ENCODE data around the gene PLA2G4F.

Gene PLA2G4F

DNA sequence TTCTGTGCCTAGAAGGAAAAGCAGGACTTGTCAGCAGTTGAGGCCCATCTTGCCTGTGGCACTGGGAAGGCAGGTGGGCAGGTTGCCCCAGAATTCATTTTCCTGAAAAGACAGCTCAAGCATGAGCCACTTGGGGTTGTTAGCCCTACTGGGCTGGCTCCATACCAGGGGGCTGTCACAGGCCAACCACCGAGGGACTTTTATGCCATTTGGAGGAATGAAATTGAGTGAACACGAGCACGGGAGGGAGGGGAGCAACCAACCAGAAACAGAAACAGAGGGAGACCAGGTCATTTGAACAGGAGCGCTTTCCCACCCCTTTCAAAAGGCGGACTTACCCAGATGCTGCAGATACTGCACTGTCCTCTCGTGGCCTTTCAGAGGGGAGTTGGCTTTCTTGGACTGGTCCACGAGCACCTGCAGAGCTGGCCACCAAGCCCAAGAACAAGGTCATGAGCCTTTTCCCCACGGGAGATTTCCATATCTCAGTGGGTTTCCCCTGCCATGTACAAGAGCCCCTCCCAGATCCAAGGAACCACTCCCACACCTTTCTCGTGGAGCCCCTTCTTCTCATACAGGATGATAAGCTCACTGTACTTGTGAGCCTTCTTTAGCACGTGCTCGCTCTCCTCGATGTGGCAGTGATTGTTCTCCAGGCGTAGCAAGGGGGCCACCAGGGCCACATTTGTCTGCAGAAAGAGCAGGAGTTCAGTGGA is 9.9 kb upstream of the PLA2G4F start:
- TF ChIP-seq CTCF (IDR thresholded peaks at IDR 0.05) = no peak
- no peak for DNase-seq (ENCODE audit: low spot score)
- no peak overlapping the region for H3K4me3 ChIP-seq

DNA sequence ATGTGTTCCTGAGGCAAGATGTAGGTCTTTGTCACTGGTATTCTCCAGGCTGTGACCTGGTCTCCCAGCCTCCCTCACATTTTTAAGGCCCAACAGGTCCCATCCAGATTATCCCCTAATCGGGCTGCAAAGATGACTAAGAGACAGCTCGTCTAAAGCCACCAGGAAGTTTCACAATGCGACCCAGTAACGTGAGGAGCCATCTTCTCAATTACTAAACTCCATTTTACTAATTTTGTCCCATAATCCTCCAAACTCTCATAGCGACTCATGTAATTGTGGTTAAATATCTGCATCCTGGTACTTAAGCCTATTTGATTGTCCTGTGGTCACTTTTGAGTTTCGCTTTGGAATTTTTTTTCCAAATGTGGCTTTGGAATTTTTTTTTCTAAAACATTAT is 8.7 kb upstream of the PLA2G4F start:
- Histone ChIP-seq H3K27ac (no peak overlapping the region), H3K4me3 (no peak overlapping the region)
- DNase-seq (ENCODE audit: low spot score) = no peak
- no peak for TF ChIP-seq CTCF (IDR thresholded peaks at IDR 0.05)

More for the DNA sequence above, 9.9 kb upstream of the PLA2G4F start:
- H3K27ac ChIP-seq = no peak overlapping the region

GRCh38 chr15:42163947-42164550 is 7.6 kb upstream of the PLA2G4F start:
- TF ChIP-seq CTCF (IDR thresholded peaks at IDR 0.05) = no peak
- no peak overlapping the region for H3K4me3 ChIP-seq
- DNase-seq (ENCODE audit: low spot score) = no peak
- H3K27ac ChIP-seq = no peak overlapping the region

DNA sequence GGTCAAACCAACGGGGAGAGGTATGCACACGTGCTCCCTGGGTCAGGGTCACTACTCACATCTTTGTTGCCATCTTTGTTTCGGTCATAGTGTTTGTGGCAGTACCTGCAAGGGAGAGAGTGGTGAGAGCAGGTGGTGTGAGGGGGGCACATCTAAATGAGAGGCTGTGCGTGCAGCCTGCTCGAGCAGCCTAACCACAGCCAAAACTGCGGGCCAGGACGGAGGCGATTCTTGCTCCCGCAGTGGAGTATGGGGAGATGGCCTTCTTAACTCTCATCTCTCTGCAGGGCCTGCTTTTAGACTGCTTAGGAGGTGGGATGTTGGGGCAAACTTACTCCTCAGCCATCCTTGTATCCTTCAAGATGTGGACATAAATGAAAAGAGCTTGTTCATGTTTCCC is 6.9 kb upstream of the PLA2G4F start:
- TF ChIP-seq CTCF (IDR thresholded peaks at IDR 0.05) = no peak
- H3K4me3 ChIP-seq = no peak overlapping the region
- no peak overlapping the region for H3K27ac ChIP-seq
- DNase-seq (ENCODE audit: low spot score) = no peak

DNA sequence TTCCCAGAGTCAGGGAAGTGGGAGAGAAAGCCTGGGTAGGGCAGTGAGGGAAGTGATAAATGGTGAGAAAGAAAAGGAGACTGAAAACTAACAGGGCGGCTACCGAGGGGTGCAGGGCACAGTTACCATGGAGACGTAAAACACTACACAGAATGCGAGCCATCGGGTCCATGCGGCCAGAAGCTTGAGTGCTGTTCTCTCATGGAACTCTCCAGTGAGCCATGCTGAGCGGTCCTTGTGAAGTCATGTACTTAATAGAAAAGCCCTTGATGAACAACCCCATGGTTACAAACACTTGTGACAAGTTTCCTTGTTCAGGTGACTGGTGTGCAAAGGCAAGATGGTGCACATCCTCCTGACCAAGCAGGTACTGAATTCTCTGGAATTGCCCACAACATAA is 3.7 kb upstream of the PLA2G4F start:
- TF ChIP-seq CTCF (IDR thresholded peaks at IDR 0.05) = no peak
- Histone ChIP-seq H3K27ac (no peak overlapping the region), H3K4me3 (no peak overlapping the region)
- DNase-seq (ENCODE audit: low spot score) = no peak

DNA sequence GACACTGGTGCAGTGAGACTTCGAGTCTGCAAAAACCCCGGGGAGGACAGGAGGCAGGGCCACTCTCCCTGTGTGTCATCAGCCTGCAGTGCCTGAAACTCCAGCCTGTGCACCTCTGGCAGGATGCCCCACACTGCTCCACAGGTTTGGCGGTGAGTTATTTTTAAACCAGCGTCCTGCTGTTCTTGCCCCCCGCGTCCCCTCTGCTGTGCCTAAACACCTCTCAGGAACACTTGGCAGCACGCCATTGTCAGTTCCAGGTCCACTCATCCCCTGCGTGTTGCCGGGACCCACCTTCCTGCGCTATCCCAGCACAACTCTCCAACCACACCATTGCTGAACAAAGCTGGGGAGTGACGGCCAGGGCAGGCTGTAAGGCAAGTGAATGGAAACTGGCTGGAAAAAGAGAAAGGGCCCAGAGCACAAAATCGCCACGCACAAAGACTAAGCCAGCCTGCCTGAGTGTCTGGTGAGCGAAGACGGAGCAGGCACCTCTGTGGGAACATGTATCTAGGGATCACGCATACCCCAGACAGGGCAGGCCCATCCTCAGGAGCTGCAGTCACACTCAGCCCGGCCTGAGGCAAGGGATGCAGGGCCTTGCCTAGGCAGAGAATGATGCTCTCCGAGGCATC is 3.1 kb upstream of the PLA2G4F start:
- no peak overlapping the region for H3K27ac ChIP-seq

More for the DNA sequence above, 3.1 kb upstream of the PLA2G4F start:
- TF ChIP-seq CTCF (IDR thresholded peaks at IDR 0.05) = no peak
- no peak for DNase-seq (ENCODE audit: low spot score)
- no peak overlapping the region for H3K4me3 ChIP-seq
